ENCODE results near the gene WDR64.
"Not testable (repeated sequence)": the region's sequence is repeated elsewhere in the genome, so short reads cannot be mapped to it uniquely, and the experiment has no call there.

Gene WDR64

DNA sequence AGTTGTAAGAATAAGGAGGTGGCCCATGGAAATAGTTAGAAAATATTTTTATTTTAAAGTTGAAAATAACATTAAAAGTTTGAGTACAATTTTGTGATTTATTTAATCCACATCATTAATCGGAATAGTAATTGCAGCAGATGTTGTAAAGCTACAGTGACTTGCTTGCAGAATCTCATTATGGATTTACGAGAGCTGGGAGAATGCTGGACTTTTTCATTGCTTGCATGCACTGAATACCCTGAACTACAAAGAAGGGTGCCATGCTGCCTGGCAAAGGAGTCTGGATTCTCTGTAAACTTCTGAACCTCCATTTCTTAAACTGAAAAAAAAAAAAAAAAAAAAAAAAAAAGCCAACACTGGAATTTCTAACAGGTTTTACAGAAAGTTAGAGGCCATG lies 26.5 kb downstream of the WDR64 start:
- H2AFZ ChIP-seq (ENCODE audit: low read depth, low read length), result no peak overlapping the region
- DNase-seq, result no peak
- no peaks in the 10 kb centered on the region for H3K79me2 ChIP-seq (ENCODE audit: insufficient read depth, low read length)
- H3K4me3 ChIP-seq (ENCODE audit: low read depth in 1 of 2, low read length in 2 of 2), result no peak overlapping the region
- no peak overlapping the region for H3K9ac ChIP-seq (ENCODE audit: low read depth, low read length)
- no peak overlapping the region for H3K27ac ChIP-seq (ENCODE audit: low read length)
- ATAC-seq (ENCODE audit: insufficient read depth, low read depth), result no peak
- TF ChIP-seq CTCF (IDR thresholded peaks at IDR 0.05; ENCODE audit: borderline replicate concordance, extremely low read depth, low read length, poor library complexity, severe bottlenecking) (no peak), EZH2 (IDR thresholded peaks at IDR 0.05; ENCODE audit: borderline replicate concordance, low read depth, low read length, severe bottlenecking) (no peak)
- H3K9me3 ChIP-seq (ENCODE audit: insufficient read depth, low read length, severe bottlenecking), result no peaks in the 10 kb centered on the region
- H3K27me3 ChIP-seq (ENCODE audit: insufficient read depth, low read length, poor library complexity), result no peaks in the 10 kb centered on the region
- peaks cover 18% of the 10 kb centered on the region for H3K4me1 ChIP-seq (ENCODE audit: insufficient read depth, low read length)
- H3K4me2 ChIP-seq (ENCODE audit: insufficient read depth, low read length), result no peak overlapping the region
- H3K36me3 ChIP-seq (ENCODE audit: insufficient read depth, low read length), result no peaks in the 10 kb centered on the region
- H4K20me1 ChIP-seq (ENCODE audit: insufficient read depth, low read length), result no peaks in the 10 kb centered on the region

DNA sequence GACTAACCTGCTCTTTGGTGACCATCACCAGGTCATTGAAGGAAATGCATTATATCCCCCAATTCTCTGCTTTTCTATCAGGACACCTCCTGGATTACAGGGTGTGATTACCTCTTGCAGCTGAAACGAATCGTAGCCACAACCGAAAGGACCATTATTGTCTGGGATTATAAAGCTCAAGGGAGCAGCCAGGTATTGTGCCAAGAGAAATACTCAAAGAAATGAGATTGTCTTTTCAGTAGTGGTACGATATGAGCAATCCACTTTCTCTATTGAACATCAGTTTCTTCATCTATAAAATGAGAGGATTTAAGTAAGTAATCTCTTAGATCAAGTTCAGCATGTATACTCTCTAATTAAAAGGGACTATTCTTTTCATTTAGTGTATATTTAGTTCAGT lies 27.3 kb downstream of the WDR64 start:
- Histone ChIP-seq H3K9me3 (ENCODE audit: insufficient read depth, low read length, severe bottlenecking) (no peaks in the 10 kb centered on the region), H3K4me1 (ENCODE audit: insufficient read depth, low read length) (peaks cover 18% of the 10 kb centered on the region), H4K20me1 (ENCODE audit: insufficient read depth, low read length) (no peaks in the 10 kb centered on the region), H3K27ac (ENCODE audit: low read length) (no peak overlapping the region), H3K4me3 (ENCODE audit: low read depth in 1 of 2, low read length in 2 of 2) (no peak overlapping the region), H2AFZ (ENCODE audit: low read depth, low read length) (no peak overlapping the region), H3K79me2 (ENCODE audit: insufficient read depth, low read length) (no peaks in the 10 kb centered on the region), H3K9ac (ENCODE audit: low read depth, low read length) (no peak overlapping the region), H3K4me2 (ENCODE audit: insufficient read depth, low read length) (no peak overlapping the region), H3K36me3 (ENCODE audit: insufficient read depth, low read length) (no peaks in the 10 kb centered on the region), H3K27me3 (ENCODE audit: insufficient read depth, low read length, poor library complexity) (no peaks in the 10 kb centered on the region)
- TF ChIP-seq EZH2 (IDR thresholded peaks at IDR 0.05; ENCODE audit: borderline replicate concordance, low read depth, low read length, severe bottlenecking), result no peak
- no peak for TF ChIP-seq CTCF (IDR thresholded peaks at IDR 0.05; ENCODE audit: borderline replicate concordance, extremely low read depth, low read length, poor library complexity, severe bottlenecking)
- DNase-seq (no peak), ATAC-seq (ENCODE audit: insufficient read depth, low read depth) (no peak)

DNA sequence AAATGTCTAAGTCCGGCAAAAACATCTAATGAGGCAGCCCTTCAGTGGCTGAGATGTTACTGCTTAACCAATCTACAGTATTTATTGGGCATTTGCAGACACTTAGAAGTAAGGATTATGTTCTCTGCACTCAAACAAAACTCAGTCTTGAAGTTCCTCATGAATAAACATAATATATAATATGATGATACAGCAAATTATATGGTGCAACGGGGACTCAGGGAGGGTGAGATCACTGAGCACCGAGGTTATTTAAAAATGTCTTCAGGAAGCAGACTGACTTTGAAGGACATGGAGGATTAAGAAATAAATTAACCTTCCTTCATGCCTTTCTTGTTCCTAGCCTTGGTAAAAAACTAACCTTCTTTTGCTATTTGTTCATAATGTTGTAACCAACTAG lies 27.9 kb downstream of the WDR64 start:
- peaks cover 18% of the 10 kb centered on the region for H3K4me1 ChIP-seq (ENCODE audit: insufficient read depth, low read length)
- no peak overlapping the region for H3K4me3 ChIP-seq (ENCODE audit: low read depth in 1 of 2, low read length in 2 of 2)
- no peak overlapping the region for H3K27ac ChIP-seq (ENCODE audit: low read length)
- H3K9ac ChIP-seq (ENCODE audit: low read depth, low read length), result no peak overlapping the region
- no peaks in the 10 kb centered on the region for H4K20me1 ChIP-seq (ENCODE audit: insufficient read depth, low read length)
- ATAC-seq (ENCODE audit: insufficient read depth, low read depth) (no peak), DNase-seq (no peak)
- H3K4me2 ChIP-seq (ENCODE audit: insufficient read depth, low read length), result no peak overlapping the region
- no peaks in the 10 kb centered on the region for H3K36me3 ChIP-seq (ENCODE audit: insufficient read depth, low read length)
- H2AFZ ChIP-seq (ENCODE audit: low read depth, low read length), result no peak overlapping the region
- no peaks in the 10 kb centered on the region for H3K9me3 ChIP-seq (ENCODE audit: insufficient read depth, low read length, severe bottlenecking)
- no peak for TF ChIP-seq EZH2 (IDR thresholded peaks at IDR 0.05; ENCODE audit: borderline replicate concordance, low read depth, low read length, severe bottlenecking)
- no peak for TF ChIP-seq CTCF (IDR thresholded peaks at IDR 0.05; ENCODE audit: borderline replicate concordance, extremely low read depth, low read length, poor library complexity, severe bottlenecking)
- no peaks in the 10 kb centered on the region for H3K27me3 ChIP-seq (ENCODE audit: insufficient read depth, low read length, poor library complexity)
- no peaks in the 10 kb centered on the region for H3K79me2 ChIP-seq (ENCODE audit: insufficient read depth, low read length)

GRCh38 chr1:241681861-241682448 lies 29.9 kb downstream of the WDR64 start:
- not testable (repeated sequence) for DNase-seq; H3K79me2 ChIP-seq (ENCODE audit: insufficient read depth, low read length); H4K20me1 ChIP-seq (ENCODE audit: insufficient read depth, low read length); H3K9me3 ChIP-seq (ENCODE audit: insufficient read depth, low read length, severe bottlenecking); H3K27me3 ChIP-seq (ENCODE audit: insufficient read depth, low read length, poor library complexity); H2AFZ ChIP-seq (ENCODE audit: low read depth, low read length); H3K27ac ChIP-seq (ENCODE audit: low read length); H3K9ac ChIP-seq (ENCODE audit: low read depth, low read length); H3K4me3 ChIP-seq (ENCODE audit: low read depth in 1 of 2, low read length in 2 of 2); ATAC-seq (ENCODE audit: insufficient read depth, low read depth); H3K4me2 ChIP-seq (ENCODE audit: insufficient read depth, low read length); H3K36me3 ChIP-seq (ENCODE audit: insufficient read depth, low read length)
- peaks cover 14% of the 10 kb centered on the region for H3K4me1 ChIP-seq (ENCODE audit: insufficient read depth, low read length)
